SK-N-MC (cell line): ENCODE data around the gene RBMXL3.

Source experiments
- EZH2 ChIP-seq: fragments of 200-600 bp; sonication (generic); IDR thresholded peaks from one replicate; pipeline ENCODE4 v1.6.1; 2017; ENCODE audit warnings: antibody characterized with exemption
- FOXP2 ChIP-seq: optimal IDR thresholded peaks from 2 replicates; pipeline ENCODE3; 2011; ENCODE audit warnings: mild to moderate bottlenecking, moderate library complexity; ENCODE audit not compliant: insufficient read depth; ENCODE audit errors: extremely low read length, control extremely low read depth
- POLR2AphosphoS5 ChIP-seq: IDR thresholded peaks from 2 replicates; pipeline ENCODE4 v1.6.1; 2012; ENCODE audit warnings: mild to moderate bottlenecking, low read depth, low read length, borderline replicate concordance

GRCh38 chrX:115192244-115192700 is 3.1 kb downstream of the RBMXL3 start:
- TF ChIP-seq POLR2AphosphoS5 (no peak), EZH2 (no peak), FOXP2 (no peak)
